Germinal center (tissue), 1 donor: ENCODE measurements around the gene UMODL1.

Source experiments
- DNase-seq: peaks from one replicate; pipeline ENCODE4 v3.0.0; 2012; ENCODE audit warnings: mixed read lengths, low spot score

UMODL1 gene, protein sequence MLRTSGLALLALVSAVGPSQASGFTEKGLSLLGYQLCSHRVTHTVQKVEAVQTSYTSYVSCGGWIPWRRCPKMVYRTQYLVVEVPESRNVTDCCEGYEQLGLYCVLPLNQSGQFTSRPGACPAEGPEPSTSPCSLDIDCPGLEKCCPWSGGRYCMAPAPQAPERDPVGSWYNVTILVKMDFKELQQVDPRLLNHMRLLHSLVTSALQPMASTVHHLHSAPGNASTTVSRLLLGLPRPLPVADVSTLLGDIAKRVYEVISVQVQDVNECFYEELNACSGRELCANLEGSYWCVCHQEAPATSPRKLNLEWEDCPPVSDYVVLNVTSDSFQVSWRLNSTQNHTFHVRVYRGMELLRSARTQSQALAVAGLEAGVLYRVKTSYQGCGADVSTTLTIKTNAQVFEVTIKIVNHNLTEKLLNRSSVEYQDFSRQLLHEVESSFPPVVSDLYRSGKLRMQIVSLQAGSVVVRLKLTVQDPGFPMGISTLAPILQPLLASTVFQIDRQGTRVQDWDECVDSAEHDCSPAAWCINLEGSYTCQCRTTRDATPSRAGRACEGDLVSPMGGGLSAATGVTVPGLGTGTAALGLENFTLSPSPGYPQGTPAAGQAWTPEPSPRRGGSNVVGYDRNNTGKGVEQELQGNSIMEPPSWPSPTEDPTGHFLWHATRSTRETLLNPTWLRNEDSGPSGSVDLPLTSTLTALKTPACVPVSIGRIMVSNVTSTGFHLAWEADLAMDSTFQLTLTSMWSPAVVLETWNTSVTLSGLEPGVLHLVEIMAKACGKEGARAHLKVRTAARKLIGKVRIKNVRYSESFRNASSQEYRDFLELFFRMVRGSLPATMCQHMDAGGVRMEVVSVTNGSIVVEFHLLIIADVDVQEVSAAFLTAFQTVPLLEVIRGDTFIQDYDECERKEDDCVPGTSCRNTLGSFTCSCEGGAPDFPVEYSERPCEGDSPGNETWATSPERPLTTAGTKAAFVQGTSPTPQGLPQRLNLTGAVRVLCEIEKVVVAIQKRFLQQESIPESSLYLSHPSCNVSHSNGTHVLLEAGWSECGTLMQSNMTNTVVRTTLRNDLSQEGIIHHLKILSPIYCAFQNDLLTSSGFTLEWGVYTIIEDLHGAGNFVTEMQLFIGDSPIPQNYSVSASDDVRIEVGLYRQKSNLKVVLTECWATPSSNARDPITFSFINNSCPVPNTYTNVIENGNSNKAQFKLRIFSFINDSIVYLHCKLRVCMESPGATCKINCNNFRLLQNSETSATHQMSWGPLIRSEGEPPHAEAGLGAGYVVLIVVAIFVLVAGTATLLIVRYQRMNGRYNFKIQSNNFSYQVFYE

DNA sequence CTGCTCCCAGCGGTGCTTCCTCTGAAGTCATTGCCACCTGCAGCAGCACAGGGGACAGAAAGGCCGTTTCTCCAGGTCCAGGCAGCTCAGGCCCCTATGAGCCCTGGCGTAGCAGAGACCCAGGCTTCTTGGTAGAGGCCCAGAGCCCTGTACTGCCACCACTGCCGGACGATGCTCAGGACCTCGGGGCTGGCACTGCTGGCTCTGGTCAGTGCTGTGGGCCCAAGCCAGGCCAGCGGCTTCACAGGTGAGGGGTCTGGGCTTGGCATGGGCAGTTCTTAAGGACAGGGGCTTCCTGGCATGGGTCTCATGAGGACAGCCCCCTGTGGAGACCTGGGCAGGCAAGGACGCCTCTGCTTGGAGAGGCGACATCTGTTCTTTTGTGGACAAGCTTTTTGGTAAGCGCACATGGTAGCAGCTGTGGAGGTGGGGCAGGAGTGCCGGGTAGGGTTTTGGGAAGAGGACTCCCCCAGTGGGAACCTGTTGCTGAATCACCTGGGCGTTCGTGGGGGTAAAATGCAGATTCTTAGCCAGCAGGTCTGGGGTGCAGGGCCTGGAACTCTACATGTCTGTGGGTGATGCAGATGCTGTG, at the start of gene UMODL1:
Gene UMODL1 (plus strand): TSS at position 172 of the 592 bp plus-strand sequence. CDS start 0 bp downstream, at position 172.
- no peak for DNase-seq

DNA sequence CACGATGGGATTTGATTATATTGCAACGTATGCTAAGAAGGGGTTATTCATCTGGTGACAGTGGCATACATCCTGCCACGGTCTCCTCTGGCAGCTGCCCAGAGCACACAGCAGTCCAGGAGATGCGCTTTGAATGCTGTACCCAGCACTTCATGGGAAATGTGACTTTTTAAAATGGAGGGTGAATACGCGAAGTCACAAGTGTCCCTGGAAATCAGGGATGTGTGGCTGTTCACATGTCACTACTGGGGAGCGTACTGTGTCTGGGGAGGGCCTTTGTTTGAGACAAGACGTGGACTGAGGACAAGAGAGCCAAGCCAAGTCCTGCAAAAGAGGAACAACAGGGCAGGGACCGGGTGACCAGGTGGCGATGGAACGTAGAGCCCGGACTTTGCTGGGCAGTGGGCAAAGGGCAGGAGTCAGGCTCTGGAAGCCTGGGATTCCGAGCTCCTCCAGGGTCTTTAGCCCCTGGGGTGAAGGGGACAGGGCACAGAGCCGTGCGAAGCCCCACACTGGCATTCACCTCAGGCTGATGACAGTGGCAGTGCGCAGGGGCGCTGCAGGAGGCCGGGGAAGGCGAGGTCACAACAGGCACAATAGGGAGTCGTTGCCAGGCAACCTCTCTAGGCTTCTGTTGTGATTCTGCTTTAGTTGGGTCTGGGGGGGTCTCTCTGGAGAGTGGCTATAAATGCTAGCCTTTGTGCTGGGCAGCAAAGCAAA, 49.6 kb upstream of the UMODL1 start:
- no peak for DNase-seq

GRCh38 chr21:42022091-42022430, 49.1 kb upstream of the UMODL1 start:
- DNase-seq: no peak

DNA sequence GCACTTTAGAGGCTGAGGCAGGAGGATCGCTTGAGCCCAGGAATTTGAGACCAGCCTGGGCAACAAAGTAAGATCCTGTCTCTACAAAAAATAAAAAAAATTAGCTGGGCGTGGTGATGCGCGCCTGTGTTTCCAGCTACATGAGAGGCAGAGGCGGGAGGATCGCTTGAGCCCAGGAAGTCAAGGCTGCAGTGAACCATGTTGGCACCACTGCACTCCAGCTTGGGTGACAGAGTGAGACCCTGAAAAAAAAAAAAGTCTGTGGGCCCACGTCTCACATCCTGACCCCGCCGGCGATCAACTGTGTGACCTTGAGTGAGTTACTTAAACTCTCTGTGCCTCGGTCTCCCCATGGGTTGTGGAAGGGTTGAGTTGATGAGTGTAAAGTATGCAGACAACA, 48.2 kb upstream of the UMODL1 start:
- DNase-seq: no peak

DNA sequence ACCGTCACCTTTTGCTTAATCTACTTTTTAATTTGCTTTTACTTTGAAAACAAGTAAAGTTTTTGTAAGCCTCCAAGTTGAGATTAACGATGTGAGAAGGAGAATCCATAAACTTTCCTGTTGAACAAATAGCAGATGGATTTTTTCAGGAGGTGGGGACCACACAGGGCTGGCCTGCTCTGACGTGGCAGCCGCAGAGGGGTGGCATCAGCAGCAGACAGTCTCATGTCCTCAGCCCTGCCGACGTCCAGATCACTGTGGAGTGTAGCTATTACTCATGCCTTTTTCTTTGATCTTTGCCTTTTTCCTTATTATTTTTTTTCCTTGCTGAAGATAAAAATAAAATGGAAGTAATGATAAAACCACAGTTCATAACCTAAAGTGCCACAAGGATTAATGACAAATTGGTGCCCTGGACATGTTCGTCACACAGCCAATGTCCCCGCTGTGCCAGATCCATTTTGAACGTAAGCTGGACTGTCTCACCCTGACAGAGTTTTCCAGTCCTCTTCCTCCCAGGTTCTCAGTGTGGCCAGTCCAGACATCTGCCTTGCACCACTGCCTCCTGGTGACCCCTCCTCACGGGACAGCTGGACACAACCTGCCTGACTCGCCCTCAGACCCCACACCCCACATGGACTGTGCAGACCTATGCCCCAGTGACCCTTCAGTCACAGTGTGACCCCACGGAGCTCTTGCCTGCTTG, 45.6 kb upstream of the UMODL1 start:
- no peak for DNase-seq

DNA sequence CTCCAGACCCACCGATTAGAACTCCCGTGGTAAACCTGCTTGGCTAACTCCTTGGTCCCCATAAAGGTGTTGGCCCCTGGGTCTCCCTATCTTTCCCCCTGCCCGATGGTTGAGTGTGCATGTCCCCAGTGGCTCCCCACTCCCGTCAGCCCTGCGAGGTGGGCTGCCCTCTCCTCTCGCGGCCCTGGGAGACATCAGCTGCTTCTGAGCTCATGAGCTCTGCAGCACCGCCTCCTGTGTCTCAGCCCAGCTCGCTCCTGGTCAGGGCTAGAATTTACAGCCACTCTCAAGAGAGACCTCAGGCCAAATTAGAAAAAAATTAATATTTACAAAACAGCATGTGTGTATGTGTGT, 45.1 kb upstream of the UMODL1 start:
- DNase-seq: no peak

DNA sequence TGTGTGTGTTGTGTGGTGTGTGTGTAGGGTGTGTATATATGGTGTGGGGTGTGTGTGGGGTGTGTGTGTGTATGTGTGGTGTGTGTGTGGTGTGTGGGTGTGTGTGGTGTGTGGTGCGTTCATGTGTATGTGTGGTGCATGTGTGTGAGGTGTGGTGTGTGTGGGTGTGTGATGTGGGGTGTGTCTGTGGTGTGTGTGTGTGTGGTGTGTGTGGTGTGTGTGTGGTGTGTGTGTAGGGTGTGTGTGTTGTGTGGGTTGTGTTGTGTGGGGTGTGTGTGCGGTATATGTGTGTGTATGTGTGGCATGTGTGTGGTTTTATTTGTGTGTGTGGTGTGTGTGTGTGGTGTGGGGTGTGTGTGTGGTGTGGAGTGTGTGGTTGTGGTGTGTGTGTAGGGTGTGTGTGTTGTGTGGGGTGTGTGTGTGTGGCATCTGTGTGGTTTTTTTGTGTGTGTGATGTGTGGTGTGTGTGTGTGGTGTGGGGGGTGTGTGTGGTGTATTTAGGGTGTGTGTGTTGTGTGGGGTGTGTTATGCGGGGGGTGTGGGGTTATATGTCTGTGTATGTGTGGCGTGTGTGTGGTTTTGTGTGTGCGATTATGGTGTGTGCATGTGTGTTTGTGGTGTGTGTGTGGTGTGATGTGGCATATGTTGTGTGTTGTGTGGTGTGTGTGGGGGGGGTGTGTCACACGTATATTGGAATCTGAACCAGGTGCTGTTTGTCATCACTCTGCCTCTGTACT, 43.9 kb upstream of the UMODL1 start:
- DNase-seq: no peak

DNA sequence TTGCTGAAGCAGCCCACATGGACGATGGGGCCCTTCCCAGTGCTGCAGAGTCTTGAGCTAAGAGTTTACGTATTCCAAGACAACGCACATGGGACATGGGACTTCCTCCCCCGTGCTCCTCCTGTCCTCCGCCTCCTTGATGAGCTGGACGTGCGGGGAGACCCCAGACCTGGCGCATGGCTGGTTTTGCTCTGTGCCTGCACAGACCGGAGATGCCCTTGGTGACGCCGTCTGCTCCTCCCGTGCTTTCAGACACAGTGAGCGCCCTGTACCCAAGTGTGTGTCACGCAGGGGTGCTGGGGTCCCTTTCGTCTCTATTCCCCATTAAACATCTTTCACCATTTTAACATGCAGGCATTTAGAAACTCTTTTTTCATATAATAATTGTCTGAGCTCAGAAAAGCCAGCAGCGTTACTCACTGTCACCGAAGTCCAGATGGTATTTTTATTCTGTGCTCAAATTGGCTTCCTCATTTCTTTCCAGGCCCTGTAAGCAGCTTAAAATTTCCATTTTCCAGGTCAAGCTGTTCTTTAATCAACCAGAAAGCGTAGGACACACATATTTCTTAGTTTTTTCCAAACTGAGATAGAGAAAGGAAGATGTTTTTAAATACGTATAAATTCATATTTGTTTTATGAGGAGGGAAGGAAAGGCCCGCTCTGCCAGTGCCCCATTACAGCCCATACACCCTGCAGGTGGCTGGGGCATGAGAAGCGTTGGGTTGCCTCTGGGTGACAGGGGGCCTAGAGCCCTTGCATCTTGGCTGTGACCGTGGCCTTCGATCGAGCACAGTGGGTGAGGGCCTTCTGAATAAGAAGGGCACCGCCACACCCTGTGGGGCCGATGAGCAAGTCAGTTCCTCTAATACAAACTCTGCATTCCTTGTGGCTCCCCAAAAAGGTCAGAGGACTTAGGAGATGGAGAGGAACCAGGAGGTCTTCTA, 43.0 kb upstream of the UMODL1 start:
- no peak for DNase-seq

DNA sequence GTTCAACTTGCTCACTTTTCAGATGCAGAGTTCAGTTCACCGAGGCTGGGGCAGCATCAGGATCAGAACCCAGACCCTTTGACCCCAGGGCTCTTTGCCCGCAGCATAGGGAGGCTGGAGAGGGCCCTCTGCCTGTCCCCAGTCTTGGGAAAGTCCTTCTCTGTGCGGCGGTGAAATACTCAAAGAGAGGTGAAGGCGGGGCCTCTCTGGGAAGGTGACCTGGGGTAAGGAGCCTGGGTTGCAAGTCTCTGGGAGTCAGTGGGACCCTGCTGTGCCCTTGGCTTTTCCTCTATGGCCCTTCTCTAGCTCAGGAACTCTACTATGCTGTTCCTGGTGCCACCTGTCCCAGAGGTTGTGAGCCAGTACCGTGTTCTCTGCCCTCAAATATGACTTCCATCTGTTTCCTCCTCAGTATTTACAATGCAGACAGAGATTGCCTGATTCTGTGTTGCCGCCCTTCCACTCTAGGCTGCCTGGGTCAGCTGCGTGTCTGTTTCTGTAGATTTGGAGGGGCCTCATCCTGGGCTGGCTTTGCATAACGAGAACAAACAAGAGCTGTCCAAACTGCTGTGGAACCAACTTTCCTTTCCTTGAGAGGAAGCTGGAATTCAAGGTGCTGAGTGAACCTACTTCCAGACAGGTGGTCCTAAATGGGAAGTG, 42.2 kb upstream of the UMODL1 start:
- DNase-seq: no peak

DNA sequence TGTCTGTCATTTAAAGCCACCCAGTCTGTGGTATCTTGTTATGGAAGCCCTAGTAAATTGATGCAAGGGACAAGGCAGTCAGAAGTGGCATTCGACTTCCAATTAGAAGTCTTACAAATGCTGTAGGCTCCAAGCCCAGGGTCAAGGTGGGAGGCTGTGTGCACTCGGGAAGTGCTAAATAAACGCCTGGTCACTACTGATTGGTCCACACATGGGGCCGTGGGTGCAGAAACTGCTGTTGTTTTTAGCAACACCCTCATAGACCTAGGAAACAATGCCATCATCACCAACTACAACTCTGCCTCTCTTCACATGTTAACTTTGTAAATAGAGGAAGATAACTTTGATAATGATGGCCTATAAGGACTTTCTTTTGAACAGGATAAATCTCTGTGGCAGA, 40.8 kb upstream of the UMODL1 start:
- no peak for DNase-seq

GRCh38 chr21:42031241-42031640, 39.9 kb upstream of the UMODL1 start:
- no peak for DNase-seq

DNA sequence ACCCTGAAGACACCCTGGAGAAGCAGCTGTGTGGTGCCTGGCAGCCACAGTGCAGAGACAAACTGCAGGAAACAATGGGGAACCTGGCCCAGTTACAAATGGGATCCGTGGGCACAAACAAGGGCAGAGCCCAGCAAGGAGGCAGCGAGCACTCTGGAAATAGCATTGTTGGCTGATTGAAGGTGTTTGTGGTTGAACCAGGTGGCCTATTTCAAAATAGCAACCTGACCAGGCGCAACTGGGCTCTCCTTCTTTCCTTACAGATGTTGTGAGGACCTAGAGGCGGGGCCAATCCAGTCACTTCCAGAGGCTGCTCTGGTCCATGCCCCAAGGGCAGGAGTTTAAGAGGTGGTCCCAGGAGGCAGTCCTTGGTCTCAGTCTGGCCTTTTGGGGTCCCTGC, 39.3 kb upstream of the UMODL1 start:
- no peak for DNase-seq

DNA sequence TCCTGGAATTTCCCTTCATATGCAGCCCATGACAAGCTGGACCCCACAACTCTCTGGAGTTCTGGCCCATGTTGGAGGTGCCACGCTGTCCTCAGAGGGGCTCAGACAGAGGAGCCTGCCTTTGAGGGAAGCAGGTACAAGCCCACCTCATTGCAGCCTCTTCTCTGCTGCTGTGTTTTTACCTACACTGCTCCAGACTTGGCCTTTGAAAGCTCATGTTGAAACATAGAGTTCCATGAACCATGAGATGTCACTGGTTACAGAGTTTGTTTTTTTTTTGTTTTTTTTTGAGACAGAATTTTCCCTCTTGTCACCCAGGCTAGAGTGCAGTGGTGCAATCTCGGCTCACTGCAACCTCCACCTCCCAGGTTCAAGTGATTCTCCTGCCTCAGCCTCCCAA, 38.9 kb upstream of the UMODL1 start:
- no peak for DNase-seq

GRCh38 chr21:42032968-42033367, 38.1 kb upstream of the UMODL1 start:
- DNase-seq: no peak

DNA sequence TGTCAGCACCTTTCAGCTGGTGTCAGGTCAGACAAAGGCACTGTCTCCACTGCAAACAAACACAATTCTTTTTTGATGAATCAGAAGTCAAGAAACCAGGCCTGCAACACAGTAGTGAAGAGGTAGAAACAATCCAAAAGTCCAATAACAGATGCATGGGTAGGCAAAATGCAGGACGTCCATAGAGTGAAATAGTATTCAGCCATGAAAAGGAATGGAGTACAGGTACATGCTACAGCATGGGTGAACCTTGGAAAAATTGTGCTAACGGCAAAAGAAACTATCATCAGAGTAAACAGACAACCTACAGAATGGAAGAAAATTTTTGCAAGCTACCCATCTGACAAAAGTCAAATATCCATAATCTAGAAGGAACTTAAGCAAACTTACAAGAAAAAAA, 34.8 kb upstream of the UMODL1 start:
- no peak for DNase-seq

DNA sequence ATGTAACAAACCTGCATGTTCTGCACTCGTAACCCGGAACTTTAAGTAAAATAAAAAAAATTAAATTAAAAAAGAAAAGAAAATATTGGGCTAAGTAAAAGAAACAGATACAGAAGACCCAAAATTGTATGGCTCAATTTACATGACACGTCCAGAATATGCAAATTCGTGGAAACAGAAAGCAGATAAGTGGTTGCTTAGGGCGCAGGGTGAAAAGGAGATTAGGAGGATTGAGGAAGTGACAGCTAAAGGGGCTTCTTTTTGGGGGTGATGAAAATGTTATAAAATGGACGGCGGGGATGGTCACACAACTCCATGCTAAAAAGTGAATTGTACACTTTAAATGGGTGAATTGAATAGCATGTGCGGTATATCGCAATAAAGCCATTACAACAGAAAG, 33.6 kb upstream of the UMODL1 start:
- no peak for DNase-seq

GRCh38 chr21:42037943-42038342, 33.2 kb upstream of the UMODL1 start:
- no peak for DNase-seq

GRCh38 chr21:42038393-42038792, 32.7 kb upstream of the UMODL1 start:
- DNase-seq: no peak
